Astrocyte of the spinal cord (primary cell): ENCODE data around the gene RPS16.

Experiments used
- DNase-seq: peaks from one replicate; pipeline ENCODE4 v3.0.0; 2011; ENCODE audit warnings: low read depth, low spot score
- H3K4me3 ChIP-seq: 2 replicates; pipeline ENCODE4 v1.5.1; 2011; ENCODE audit warnings: low read depth, mild to moderate bottlenecking, low read length, moderate library complexity
- CTCF ChIP-seq: IDR thresholded peaks from 2 replicates; pipeline ENCODE4 v1.5.1; 2012; ENCODE audit warnings: low read depth, mild to moderate bottlenecking, low read length, inconsistent platforms
- in situ Hi-C: cut with HindIII; loops from 2 replicates; pipeline ENCODE4 v1.10.0; 2017; ENCODE audit warnings: low sequenced_read_pairs

RPS16 gene

GRCh38 chr19:39475748-39476147 lies 40.0 kb upstream of the RPS16 start:
- in situ Hi-C loops: no loop called here
- DNase-seq: no peak
- H3K4me3 ChIP-seq: no peak overlapping the region
- no peak for TF ChIP-seq CTCF

GRCh38 chr19:39474139-39474620 lies 38.4 kb upstream of the RPS16 start:
- peak; percentile 93 for TF ChIP-seq CTCF
- no peak overlapping the region for H3K4me3 ChIP-seq
- DNase-seq: peak; percentile 13
- in situ Hi-C loops: no loop called here

- TF ChIP-seq CTCF: no peak
- in situ Hi-C loops: no loop called here
- H3K4me3 ChIP-seq: no peak overlapping the region
- no peak for DNase-seq
Observed at GRCh38 chr19:39473443-39473960, 37.8 kb upstream of the RPS16 start.

- TF ChIP-seq CTCF: no peak
- no peak overlapping the region for H3K4me3 ChIP-seq
- in situ Hi-C loops: no loop called here
- DNase-seq: no peak
Observed at GRCh38 chr19:39472746-39473442, 37.1 kb upstream of the RPS16 start.

DNA sequence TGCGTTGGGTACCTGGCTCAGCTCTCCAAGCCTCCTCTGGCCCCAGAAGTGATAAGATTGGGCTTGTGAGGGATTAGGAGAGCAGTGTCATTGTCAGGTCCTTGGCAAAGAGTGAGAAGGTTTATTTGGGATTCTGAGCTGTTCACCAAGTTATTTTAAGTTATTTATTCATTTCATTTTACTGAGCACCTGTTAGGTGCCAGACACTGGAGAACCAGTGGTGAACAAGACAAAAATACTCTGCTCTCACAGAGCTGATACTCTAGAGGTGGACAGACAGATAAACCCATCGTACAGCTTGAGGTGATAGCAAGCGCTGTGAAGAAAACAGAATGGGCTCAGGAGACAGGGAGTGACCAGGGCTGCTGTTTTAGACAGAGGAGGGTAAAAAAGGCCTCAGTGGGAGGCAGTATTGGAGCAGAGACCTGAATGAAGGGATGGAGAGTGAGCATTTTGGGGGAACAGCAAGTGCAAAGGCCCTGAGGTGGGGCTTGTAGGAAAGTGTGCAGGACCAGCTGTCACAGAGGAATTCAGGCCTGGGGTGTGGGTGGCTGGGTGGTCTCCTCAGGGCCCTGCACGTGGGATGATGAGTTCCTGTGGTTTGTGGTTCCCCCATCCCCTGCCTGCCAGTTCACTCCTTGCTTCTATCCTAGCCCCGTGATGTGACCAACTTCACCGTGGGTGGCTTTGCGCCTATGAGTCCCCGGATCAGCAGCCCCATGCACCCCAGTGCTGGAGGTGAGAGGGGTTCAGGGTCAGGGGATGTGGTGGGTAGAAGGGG lies 36.2 kb upstream of the RPS16 start:
- H3K4me3 ChIP-seq: no peak overlapping the region
- no peak for DNase-seq
- in situ Hi-C loops: no loop called here
- no peak for TF ChIP-seq CTCF

- H3K4me3 ChIP-seq: no peak overlapping the region
- in situ Hi-C loops: no loop called here
- no peak for TF ChIP-seq CTCF
- DNase-seq: no peak
Observed at GRCh38 chr19:39470724-39471339, 35.1 kb upstream of the RPS16 start.
